K562 (cell line): ENCODE data around the gene SLFN5. TPM values are rescaled to one million over a fixed set of nuclear protein-coding genes. Genes with fewer than 3 reads are reported as not detected.

Experiments
- MEF2A ChIP-seq: IDR thresholded peaks from 2 replicates; pipeline ENCODE4 v1.6.1; 2011; ENCODE audit warnings: low read depth, mild to moderate bottlenecking, low read length, moderate library complexity; ENCODE audit not compliant: control insufficient read depth
- MYNN ChIP-seq, 2 experiments: sonication (generic); formaldehyde crosslinking in 1 of 2; IDR thresholded peaks; 2 replicates each; pipeline versions ENCODE4 v1.5.0 to v1.6.1; 2016 to 2020; ENCODE audit warnings: antibody characterized with exemption in 1 of 2, missing genetic modification reagents in 1 of 2
- PYGO2 ChIP-seq: fragments of 450-650 bp; IDR thresholded peaks from 2 replicates; pipeline ENCODE4 v1.6.1; 2016; ENCODE audit warnings: mild to moderate bottlenecking, missing genetic modification characterization, moderate library complexity, missing compliant biosample characterization
- SMAD1 ChIP-seq: fragments of 150-350 bp; IDR thresholded peaks from 2 replicates; pipeline ENCODE4 v1.6.1; 2014; ENCODE audit warnings: low read length, low read depth; ENCODE audit not compliant: partially characterized antibody
- TFAM ChIP-seq: fragments of 250-450 bp; sonication (Bioruptor Pico); conservative IDR thresholded peaks from 2 replicates; pipeline ENCODE4 v1.5.0; 2021; ENCODE audit warnings: mild to moderate bottlenecking, moderate library complexity
- THRA ChIP-seq: fragments of 450-650 bp; IDR thresholded peaks from 2 replicates; pipeline ENCODE4 v1.6.1; 2017; ENCODE audit warnings: mild to moderate bottlenecking, moderate library complexity
- ZNF318 ChIP-seq, 2 experiments: fragments of 450-650 bp; IDR thresholded peaks; 2 replicates each; pipeline ENCODE4 v1.6.1; 2016; ENCODE audit warnings: mild to moderate bottlenecking in 2 of 2, borderline replicate concordance in 1 of 2, low read depth in 1 of 2, moderate library complexity in 1 of 2
- polyA plus RNA-seq, 8 experiments: library from polyadenylated mRNA; depleted of rRNA in 4 of 8; stranded (reverse) in 5 of 8; unstranded in 3 of 8; fragments of >200 nt; fragmentation: Nextera tagmentation in 2 of 8; fragmentation: Illumina TruSeq in 1 of 8; extraction: Ambion mirVana in 2 of 8; extraction: Trizol in 1 of 8; gene quantifications; 2 replicates each; pipeline versions ENCODE4 v1.2.1 to v1.2.3, GENCODE V29; 2011 to 2014; ENCODE audit warnings: inconsistent platforms in 1 of 8, missing spikeins in 1 of 8
- total RNA-seq, 7 experiments: library from RNA; depleted of rRNA in 6 of 7; stranded (reverse); fragments of >200 nt in 6 of 7; fragmentation: Illumina TruSeq in 2 of 7; extraction: Trizol in 2 of 7; gene quantifications; 2 replicates each; pipeline versions ENCODE4 v1.2.1 to v1.2.3, GENCODE V29; 2011 to 2021; ENCODE audit warnings: low replicate concordance in 1 of 7
- TF ChIP-seq, protein P1 (sequence below): fragments of 150-350 bp; IDR thresholded peaks from 2 replicates; pipeline ENCODE4 v1.6.1; 2014; ENCODE audit warnings: low read depth, mild to moderate bottlenecking, low read length, borderline replicate concordance

SLFN5 gene
- total and polyA plus RNA-seq, 9 of the 15 experiments (the other 6 are each of a cell fraction or from before 2014, with no cell fraction given), result under 0.01 to 0.18 (median 0.04) TPM; not detected in 1

DNA sequence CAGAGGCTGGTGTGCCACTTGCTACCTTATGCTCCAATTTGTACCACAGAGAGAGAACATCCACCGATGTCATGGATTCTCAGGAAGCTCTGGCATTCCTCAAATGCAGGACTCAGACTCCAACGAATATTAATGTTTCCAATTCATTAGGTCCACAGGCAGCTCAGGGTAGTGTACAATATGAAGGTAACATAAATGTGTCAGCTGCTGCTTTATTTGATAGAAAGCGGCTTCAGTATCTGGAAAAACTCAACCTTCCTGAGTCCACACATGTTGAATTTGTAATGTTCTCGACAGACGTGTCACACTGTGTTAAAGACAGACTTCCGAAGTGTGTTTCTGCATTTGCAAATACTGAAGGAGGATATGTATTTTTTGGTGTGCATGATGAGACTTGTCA, 16.1 kb downstream of the SLFN5 start (continued):
- TF ChIP-seq, protein P1, sequence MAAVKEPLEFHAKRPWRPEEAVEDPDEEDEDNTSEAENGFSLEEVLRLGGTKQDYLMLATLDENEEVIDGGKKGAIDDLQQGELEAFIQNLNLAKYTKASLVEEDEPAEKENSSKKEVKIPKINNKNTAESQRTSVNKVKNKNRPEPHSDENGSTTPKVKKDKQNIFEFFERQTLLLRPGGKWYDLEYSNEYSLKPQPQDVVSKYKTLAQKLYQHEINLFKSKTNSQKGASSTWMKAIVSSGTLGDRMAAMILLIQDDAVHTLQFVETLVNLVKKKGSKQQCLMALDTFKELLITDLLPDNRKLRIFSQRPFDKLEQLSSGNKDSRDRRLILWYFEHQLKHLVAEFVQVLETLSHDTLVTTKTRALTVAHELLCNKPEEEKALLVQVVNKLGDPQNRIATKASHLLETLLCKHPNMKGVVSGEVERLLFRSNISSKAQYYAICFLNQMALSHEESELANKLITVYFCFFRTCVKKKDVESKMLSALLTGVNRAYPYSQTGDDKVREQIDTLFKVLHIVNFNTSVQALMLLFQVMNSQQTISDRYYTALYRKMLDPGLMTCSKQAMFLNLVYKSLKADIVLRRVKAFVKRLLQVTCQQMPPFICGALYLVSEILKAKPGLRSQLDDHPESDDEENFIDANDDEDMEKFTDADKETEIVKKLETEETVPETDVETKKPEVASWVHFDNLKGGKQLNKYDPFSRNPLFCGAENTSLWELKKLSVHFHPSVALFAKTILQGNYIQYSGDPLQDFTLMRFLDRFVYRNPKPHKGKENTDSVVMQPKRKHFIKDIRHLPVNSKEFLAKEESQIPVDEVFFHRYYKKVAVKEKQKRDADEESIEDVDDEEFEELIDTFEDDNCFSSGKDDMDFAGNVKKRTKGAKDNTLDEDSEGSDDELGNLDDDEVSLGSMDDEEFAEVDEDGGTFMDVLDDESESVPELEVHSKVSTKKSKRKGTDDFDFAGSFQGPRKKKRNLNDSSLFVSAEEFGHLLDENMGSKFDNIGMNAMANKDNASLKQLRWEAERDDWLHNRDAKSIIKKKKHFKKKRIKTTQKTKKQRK, result no peak
- TF ChIP-seq TFAM, result no peak
- TF ChIP-seq PYGO2, result no peak
- no peak for TF ChIP-seq SMAD1
- TF ChIP-seq MYNN (IDR thresholded peaks at IDR 0.05), result no peak
- no peak for TF ChIP-seq MYNN (CRISPR knock-in tag; IDR thresholded peaks at IDR 0.05)
- no peak for TF ChIP-seq MEF2A
- no peak for TF ChIP-seq THRA
- TF ChIP-seq ZNF318 (IDR thresholded peaks at IDR 0.05; ENCODE audit: borderline replicate concordance in 1 of 2, low read depth in 1 of 2), result no peak
